SK-N-DZ (cell line): ENCODE measurements around the gene SNTG2.
"Not testable (repeated sequence)": the region's sequence is repeated elsewhere in the genome, so short reads cannot be mapped to it uniquely, and the experiment has no call there.

Experiments used
- DNase-seq: peaks from one replicate; pipeline ENCODE4 v3.0.0-alpha.2; 2015; ENCODE audit warnings: low spot score

The SNTG2 gene

GRCh38 chr2:1367601-1368000, 417.0 kb downstream of the SNTG2 start:
- DNase-seq, result no peak

GRCh38 chr2:1369905-1370304, 419.3 kb downstream of the SNTG2 start:
- no peak for DNase-seq

- DNase-seq, result no peak
Observed at GRCh38 chr2:1370461-1370860, 419.8 kb downstream of the SNTG2 start.

- DNase-seq, result no peak
Observed at GRCh38 chr2:1371082-1371481, 420.4 kb downstream of the SNTG2 start.

GRCh38 chr2:1373830-1374229, 423.2 kb downstream of the SNTG2 start:
- no peak for DNase-seq

- no peak for DNase-seq
Observed at GRCh38 chr2:1374287-1374686, 423.6 kb downstream of the SNTG2 start.

- no peak for DNase-seq
Observed at GRCh38 chr2:1375794-1376193, 425.1 kb downstream of the SNTG2 start.

GRCh38 chr2:1377473-1377872, 426.8 kb downstream of the SNTG2 start:
- no peak for DNase-seq

GRCh38 chr2:1378456-1379150, 428.0 kb downstream of the SNTG2 start:
- no peak for DNase-seq

GRCh38 chr2:1381644-1382043, 431.0 kb downstream of the SNTG2 start:
- DNase-seq, result no peak

GRCh38 chr2:1387954-1388725, 437.5 kb downstream of the SNTG2 start:
- not testable (repeated sequence) for DNase-seq

GRCh38 chr2:1390118-1390517, 439.5 kb downstream of the SNTG2 start:
- not testable (repeated sequence) for DNase-seq

- DNase-seq, result no peak
Observed at GRCh38 chr2:1393321-1393720, 442.7 kb downstream of the SNTG2 start.

GRCh38 chr2:1394709-1395408, 444.2 kb downstream of the SNTG2 start:
- no peak for DNase-seq

GRCh38 chr2:1397350-1397749, 446.7 kb downstream of the SNTG2 start:
- DNase-seq, result no peak

- no peak for DNase-seq
Observed at GRCh38 chr2:1398191-1398590, 447.5 kb downstream of the SNTG2 start.

GRCh38 chr2:1400943-1401735, 450.5 kb downstream of the SNTG2 start:
- no peak for DNase-seq

GRCh38 chr2:1402064-1402463, 451.4 kb downstream of the SNTG2 start:
- no peak for DNase-seq

GRCh38 chr2:1403565-1403964, 452.9 kb downstream of the SNTG2 start:
- DNase-seq, result no peak

- DNase-seq, result no peak
Observed at GRCh38 chr2:1405124-1405523, 454.5 kb downstream of the SNTG2 start.

- no peak for DNase-seq
Observed at GRCh38 chr2:1405967-1406366, 455.3 kb downstream of the SNTG2 start.

GRCh38 chr2:1406434-1406833, 455.8 kb downstream of the SNTG2 start:
- DNase-seq, result no peak
